Stomach (tissue), 9 donors: ENCODE measurements around the gene RNASEL. TPM values are rescaled to one million over a fixed set of nuclear protein-coding genes. Genes with fewer than 3 reads are reported as not detected.

Experiments
- DNase-seq, 2 donors: peaks; one replicate each; pipeline versions ENCODE4 v3.0.0 to v3.0.0-alpha.2; 2013 to 2019
- H3K27ac ChIP-seq, 5 donors: fragments of 200-600 bp in 4 of 5; sonication (generic) in 4 of 5; one replicate each; pipeline ENCODE4 v1.5.1; 2013 to 2019; ENCODE audit warnings: mild to moderate bottlenecking in 1 of 5, moderate library complexity in 1 of 5
- H3K27me3 ChIP-seq, 3 donors: fragments of 200-600 bp; sonication (generic); one replicate each; pipeline ENCODE4 v1.5.1; 2017 to 2019; ENCODE audit warnings: mixed run types in 1 of 3
- H3K36me3 ChIP-seq, 4 donors: fragments of 200-600 bp; sonication (generic); 1 replicate in 3 of 4; 2 replicates in 1 of 4; pipeline ENCODE4 v1.5.1; 2016 to 2019
- H3K4me1 ChIP-seq, 4 donors: fragments of 200-600 bp; sonication (generic); one replicate each; pipeline ENCODE4 v1.5.1; 2016 to 2019
- H3K4me3 ChIP-seq, 4 donors: fragments of 200-600 bp; sonication (generic) in 3 of 4; one replicate each; pipeline ENCODE4 v1.5.1; 2016 to 2019; ENCODE audit warnings: mild to moderate bottlenecking in 1 of 4
- H3K9me3 ChIP-seq, 4 donors: fragments of 200-600 bp; sonication (generic); one replicate each; pipeline ENCODE4 v1.5.1; 2016 to 2019
- CTCF ChIP-seq, 7 experiments: fragments of 450-650 bp in 4 of 7; fragments of 200-600 bp in 3 of 7; sonication (generic) in 3 of 7; IDR thresholded peaks; one replicate each; pipeline ENCODE4 v1.5.1; 2016 to 2019; ENCODE audit warnings: antibody characterized with exemption in 7 of 7, control low read depth in 2 of 7, mild to moderate bottlenecking in 1 of 7
- EP300 ChIP-seq: sonication (generic); formaldehyde crosslinking; IDR thresholded peaks from one replicate; pipeline ENCODE4 v1.6.1; 2017; ENCODE audit warnings: antibody characterized with exemption
- POLR2A ChIP-seq, 4 donors: fragments of 450-650 bp; IDR thresholded peaks; one replicate each; pipeline ENCODE4 v1.6.1; 2016; ENCODE audit warnings: antibody characterized with exemption in 4 of 4, control low read depth in 2 of 4, mild to moderate bottlenecking in 1 of 4, moderate library complexity in 1 of 4
- POLR2AphosphoS5 ChIP-seq, 3 donors: sonication (generic); formaldehyde crosslinking; IDR thresholded peaks; one replicate each; pipeline ENCODE4 v1.6.1; 2016; ENCODE audit warnings: antibody characterized with exemption in 3 of 3
- WGBS, 5 donors: extraction: QIAGEN DNeasy Blood & Tissue Kit in 3 of 5; methylation state at CpG; one replicate each; pipeline versions ENCODE4 v1.1.5 to v1.1.7; 2013 to 2018; 5-methylcytosine and 5-hydroxymethylcytosine counted together
- intact Hi-C: fragments of 100-400 bp; cut with DNase I; formaldehyde crosslinking; loops from one replicate; pipeline ENCODE4 v1.15.1; 2023; ENCODE audit warnings: low total_unique reads
- polyA plus RNA-seq, 3 donors: library from polyadenylated mRNA; stranded (reverse); fragments of 200-250 nt; gene quantifications; one replicate each; pipeline ENCODE4 v1.2.3, GENCODE V29; 2013
- total RNA-seq, 5 donors: library from RNA; depleted of rRNA; stranded (reverse); fragments of >200 nt; gene quantifications; one replicate each; pipeline versions ENCODE4 v1.1.0 to v1.2.3, GENCODE V29; 2014 to 2016
- donor health status: healthy with polysubstance abuse.
- donor health status: Bipolar disorder and iron deficiency.
- donor health status: healthy.

The RNASEL gene
- total and polyA plus RNA-seq, 8 donors, result 3.2 to 11.1 (median 5.1) TPM

GRCh38 chr1:182602935-182603645 lies 14.0 kb upstream of the RNASEL start:
- 45 to 63% (median 54%) methylated on average over 9 to 10 of the region's 10 CpGs for WGBS, 5 donors
- H3K9me3 ChIP-seq, result no peaks in the 10 kb centered on the region
- intact Hi-C loops, result no loop called here
- H3K4me1 ChIP-seq, result peaks cover 30 to 49% (median 33%) of the 10 kb centered on the region in 4 donors
- DNase-seq, result no peak
- TF ChIP-seq POLR2AphosphoS5 (IDR thresholded peaks at IDR 0.05), result no peak
- no peak for TF ChIP-seq POLR2A (IDR thresholded peaks at IDR 0.05)
- TF ChIP-seq EP300, result no peak
- no peak for TF ChIP-seq CTCF (IDR thresholded peaks at IDR 0.05)
- H3K27me3 ChIP-seq, result no peaks in the 10 kb centered on the region
- H3K36me3 ChIP-seq, result peaks cover 0 to 19% (median 16%) of the 10 kb centered on the region in 4 donors
- peak overlapping the region; percentile 47 to 60 (median 53) for H3K4me3 ChIP-seq
- peak overlapping the region in 4 of 5 donors; percentile 47 to 80 (median 66) for H3K27ac ChIP-seq

- peak overlapping the region in 3 of 4 donors; percentile 2 to 47 (median 11) for H3K4me3 ChIP-seq
- intact Hi-C loops, result loop anchor here (2.0 kb wide), 1 partner anchor 185 kb away; no protein-coding TSS in a partner anchor
- H3K36me3 ChIP-seq, result peaks cover 0 to 19% (median 16%) of the 10 kb centered on the region in 4 donors
- H3K4me1 ChIP-seq, result peaks cover 30 to 51% (median 33%) of the 10 kb centered on the region in 4 donors
- WGBS, 5 donors, result 60 to 87% (median 73%) methylated on average over 4 of the region's 4 CpGs
- TF ChIP-seq POLR2AphosphoS5 (IDR thresholded peaks at IDR 0.05) (no peak), CTCF (IDR thresholded peaks at IDR 0.05) (no peak), EP300 (no peak), POLR2A (IDR thresholded peaks at IDR 0.05) (no peak)
- peak overlapping the region in 3 of 5 donors; percentile 18 to 80 (median 70) for H3K27ac ChIP-seq
- no peaks in the 10 kb centered on the region for H3K9me3 ChIP-seq
- DNase-seq, result no peak
- no peaks in the 10 kb centered on the region for H3K27me3 ChIP-seq
Observed at GRCh38 chr1:182601913-182602312, 12.9 kb upstream of the RNASEL start.

GRCh38 chr1:182601416-182601786 lies 12.3 kb upstream of the RNASEL start:
- no peaks in the 10 kb centered on the region for H3K27me3 ChIP-seq
- intact Hi-C loops, result loop anchor here (2.0 kb wide), 1 partner anchor 185 kb away; no protein-coding TSS in a partner anchor
- peak in 2 of 3 donors; percentile 42 to 50 for TF ChIP-seq POLR2AphosphoS5 (IDR thresholded peaks at IDR 0.05)
- peak in 6 of 7 experiments; percentile 61 to 96 (median 84) for TF ChIP-seq CTCF (IDR thresholded peaks at IDR 0.05)
- TF ChIP-seq POLR2A (IDR thresholded peaks at IDR 0.05), result no peak
- H3K9me3 ChIP-seq, result no peaks in the 10 kb centered on the region
- peak overlapping the region in 3 of 4 donors; percentile 2 to 47 (median 11) for H3K4me3 ChIP-seq
- DNase-seq, result peak; percentile 76 to 93
- 15 to 23% (median 19%) methylated on average over 6 of the region's 6 CpGs for WGBS, 5 donors
- peak overlapping the region in 3 of 5 donors; percentile 18 to 80 (median 70) for H3K27ac ChIP-seq
- H3K4me1 ChIP-seq, result peaks cover 30 to 51% (median 33%) of the 10 kb centered on the region in 4 donors
- peaks cover 0 to 19% (median 16%) of the 10 kb centered on the region in 4 donors for H3K36me3 ChIP-seq

GRCh38 chr1:182600745-182601415 lies 11.8 kb upstream of the RNASEL start:
- TF ChIP-seq CTCF (IDR thresholded peaks at IDR 0.05) (no peak), POLR2A (IDR thresholded peaks at IDR 0.05) (no peak), POLR2AphosphoS5 (IDR thresholded peaks at IDR 0.05) (no peak), EP300 (no peak)
- no peak for DNase-seq
- WGBS, 5 donors, result 64 to 75% (median 70%) methylated on average over 5 of the region's 5 CpGs

More at GRCh38 chr1:182600745-182601415, 11.8 kb upstream of the RNASEL start:
- H3K36me3 ChIP-seq, result peaks cover 0 to 19% (median 16%) of the 10 kb centered on the region in 4 donors
- H3K4me3 ChIP-seq, result no peak overlapping the region
- H3K27ac ChIP-seq, result no peak overlapping the region
- H3K4me1 ChIP-seq, result peaks cover 30 to 55% (median 35%) of the 10 kb centered on the region in 4 donors
- no peaks in the 10 kb centered on the region for H3K27me3 ChIP-seq
- intact Hi-C loops, result loop anchor here (2.0 kb wide), 1 partner anchor 186 kb away; no protein-coding TSS in a partner anchor
- H3K9me3 ChIP-seq, result no peaks in the 10 kb centered on the region
